Peyer's patch (tissue), 4 donors: Measurements from ENCODE around the gene KCNRG. TPM values are rescaled to one million over a fixed set of nuclear protein-coding genes. Genes with fewer than 3 reads are reported as not detected.

ENCODE experiments used
- DNase-seq, 3 donors: peaks; one replicate each; pipeline ENCODE4 v3.0.0-alpha.2; 2017 to 2019
- H3K27ac ChIP-seq, 4 donors: fragments of 200-600 bp; sonication (generic); one replicate each; pipeline ENCODE4 v1.5.1; 2016 to 2019
- H3K27me3 ChIP-seq, 2 donors: fragments of 200-600 bp; sonication (generic); one replicate each; pipeline ENCODE4 v1.5.1; 2019
- H3K36me3 ChIP-seq, 3 donors: fragments of 200-600 bp; sonication (generic); one replicate each; pipeline ENCODE4 v1.5.1; 2016 to 2019
- H3K4me1 ChIP-seq, 4 donors: fragments of 200-600 bp; sonication (generic); one replicate each; pipeline ENCODE4 v1.5.1; 2016 to 2019
- H3K4me3 ChIP-seq, 4 donors: fragments of 200-600 bp; sonication (generic); 1 replicate in 3 of 4; 2 replicates in 1 of 4; pipeline ENCODE4 v1.5.1; 2016 to 2019; ENCODE audit warnings: mild to moderate bottlenecking in 1 of 4
- H3K9me3 ChIP-seq, 4 donors: fragments of 200-600 bp; sonication (generic); one replicate each; pipeline ENCODE4 v1.5.1; 2016 to 2019; ENCODE audit warnings: mild to moderate bottlenecking in 1 of 4
- CTCF ChIP-seq, 6 experiments: fragments of 450-650 bp in 4 of 6; fragments of 200-600 bp in 2 of 6; sonication (generic) in 1 of 6; IDR thresholded peaks; one replicate each; pipeline ENCODE4 v1.5.1; 2017 to 2019; ENCODE audit warnings: antibody characterized with exemption in 6 of 6, mild to moderate bottlenecking in 3 of 6, moderate library complexity in 1 of 6
- POLR2A ChIP-seq, 2 donors: fragments of 450-650 bp; IDR thresholded peaks; one replicate each; pipeline ENCODE4 v1.5.1; 2017; ENCODE audit warnings: antibody characterized with exemption in 2 of 2, mild to moderate bottlenecking in 2 of 2, moderate library complexity in 2 of 2
- small RNA-seq, 2 donors: library from RNA; depleted of rRNA; stranded (forward); fragments of <200 nt; gene quantifications; one replicate each; pipeline ENCODE3, GENCODE V24; 2016
- total RNA-seq, 4 donors: library from RNA; depleted of rRNA; stranded (reverse); fragments of >200 nt; gene quantifications; one replicate each; pipeline ENCODE4 v1.1.0, GENCODE V29; 2016

The KCNRG gene
- total RNA-seq, 4 donors from 2014 or later = 2.4 to 2.9 TPM; not detected in 2

DNA sequence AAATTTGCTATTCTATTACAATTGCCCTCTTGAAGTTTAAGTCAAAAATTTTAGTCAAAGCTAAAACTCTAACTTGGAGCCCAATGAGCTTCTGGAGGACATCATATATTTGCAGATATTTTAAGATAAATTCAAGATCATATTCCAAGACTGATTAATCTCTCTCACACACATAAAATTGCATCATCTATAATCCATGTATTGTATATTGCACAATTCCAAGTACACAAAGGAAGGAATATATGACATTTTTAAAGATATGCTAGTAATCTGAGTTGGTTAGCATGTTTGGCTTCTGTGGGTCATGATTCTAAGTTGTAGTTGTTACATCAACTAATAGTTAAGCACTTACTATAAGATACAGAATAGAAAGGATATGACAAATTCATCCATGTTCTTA, 53.3 kb downstream of the KCNRG start:
- Histone ChIP-seq H3K4me3 (no peak overlapping the region), H3K36me3 (peaks cover 0 to 24% (median 0%) of the 10 kb centered on the region in 3 donors), H3K27me3 (no peaks in the 10 kb centered on the region), H3K4me1 (peaks cover 0 to 6% (median 0%) of the 10 kb centered on the region in 4 donors), H3K27ac (no peak overlapping the region), H3K9me3 (no peaks in the 10 kb centered on the region)
- DNase-seq = no peak
- TF ChIP-seq POLR2A (IDR thresholded peaks at IDR 0.05) = no peak
- no peak for TF ChIP-seq CTCF (IDR thresholded peaks at IDR 0.05)

DNA sequence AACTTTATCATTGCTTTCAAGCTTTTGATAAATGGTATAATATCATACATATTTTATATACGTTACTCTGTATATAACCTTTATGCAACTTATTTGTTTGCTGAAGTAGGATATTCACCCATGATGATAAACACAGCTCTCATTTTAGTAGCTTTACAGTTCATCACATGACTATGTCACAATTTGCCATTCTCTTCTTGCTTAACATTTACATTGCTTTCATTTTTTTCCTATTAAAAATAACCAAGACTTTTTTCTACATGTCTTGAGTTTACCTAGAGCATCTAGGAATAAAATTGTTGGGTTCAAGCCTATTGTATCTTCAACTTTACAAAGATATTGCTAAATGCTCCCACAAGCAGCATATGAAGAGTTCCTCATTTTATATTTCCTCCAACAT, 54.0 kb downstream of the KCNRG start:
- Histone ChIP-seq H3K4me1 (peaks cover 0 to 6% (median 0%) of the 10 kb centered on the region in 4 donors), H3K27me3 (no peaks in the 10 kb centered on the region), H3K36me3 (peaks cover 0 to 24% (median 0%) of the 10 kb centered on the region in 3 donors), H3K9me3 (no peaks in the 10 kb centered on the region), H3K27ac (no peak overlapping the region), H3K4me3 (no peak overlapping the region)
- DNase-seq = no peak
- no peak for TF ChIP-seq CTCF (IDR thresholded peaks at IDR 0.05)
- TF ChIP-seq POLR2A (IDR thresholded peaks at IDR 0.05) = no peak

DNA sequence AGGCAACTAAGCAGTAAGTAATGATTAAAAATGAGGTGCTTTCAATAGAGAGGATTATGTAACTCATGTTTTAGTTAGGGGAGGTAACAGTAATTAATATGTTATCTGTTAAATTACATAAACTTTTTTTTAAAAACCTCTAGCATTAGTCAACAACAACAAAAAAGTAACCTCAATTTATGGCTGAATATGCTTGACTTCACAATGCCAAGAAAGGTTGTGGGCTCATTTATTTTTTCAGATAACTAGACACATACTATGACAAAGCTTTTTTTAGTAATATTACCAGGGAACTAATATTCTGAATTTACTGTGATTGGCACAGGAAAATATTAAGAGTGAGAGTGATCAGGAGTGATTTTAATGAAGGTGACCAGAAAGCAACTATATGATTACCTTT, 54.9 kb downstream of the KCNRG start:
- no peak overlapping the region for H3K27ac ChIP-seq
- no peak for DNase-seq
- no peak overlapping the region for H3K4me3 ChIP-seq

More for the DNA sequence above, 54.9 kb downstream of the KCNRG start:
- H3K27me3 ChIP-seq = no peaks in the 10 kb centered on the region
- TF ChIP-seq CTCF (IDR thresholded peaks at IDR 0.05) (no peak), POLR2A (IDR thresholded peaks at IDR 0.05) (no peak)
- H3K4me1 ChIP-seq = peaks cover 0 to 6% (median 0%) of the 10 kb centered on the region in 4 donors
- no peaks in the 10 kb centered on the region for H3K9me3 ChIP-seq
- H3K36me3 ChIP-seq = peaks cover 0 to 24% (median 0%) of the 10 kb centered on the region in 3 donors

Small RNA genes lying within 50 kb of the gene (small RNA-seq; reads per million reads assigned to genes)
- gene MIR16-1 = 0.23 to 1.1 reads per million in 2 donors
- 0.06 to 1.1 reads per million in 2 donors for gene MIR3613
- gene RF02105 = 0 reads per million in 2 donors
- gene RF02106 = 0 reads per million in 2 donors
- gene RF02107 = 0 reads per million in 2 donors
- gene RF02108 = 0 reads per million in 2 donors

Other genes with a start within 250 kb of the KCNRG start
- 10 to 100 TPM; 11.5 to 22.9 (median 19.8) TPM for gene KPNA3, start 222.8 kb upstream of the KCNRG start, total RNA-seq
- 10 to 100 TPM in 1 of 4 donors, 1 to 10 TPM in 3; 5.8 to 10.3 (median 7.3) TPM for gene SPRYD7, start 79.1 kb upstream of the KCNRG start, total RNA-seq
- 10 to 100 TPM; 11.4 to 16.8 (median 15.1) TPM for gene TRIM13, start 18.4 kb upstream of the KCNRG start, total RNA-seq